ENCODE measurements around the gene CWC27.

DNA sequence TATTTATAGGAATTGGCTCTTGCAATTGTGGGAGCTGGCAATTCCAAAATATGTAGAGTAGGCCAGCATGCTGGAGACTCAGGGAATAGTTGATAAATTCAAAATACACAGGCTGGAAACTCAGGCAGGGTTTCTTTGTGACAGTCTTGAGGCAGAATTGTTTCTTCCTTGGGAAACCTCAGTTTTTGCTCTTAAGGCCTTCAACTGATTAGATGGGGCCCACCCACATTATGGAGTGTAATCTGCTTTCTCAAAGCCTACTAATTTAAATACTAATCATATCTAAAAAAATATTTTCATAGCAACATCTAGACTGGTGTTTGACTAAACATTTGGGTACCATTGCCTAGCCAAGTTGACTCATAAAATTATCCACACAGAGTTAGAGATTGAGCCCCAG lies 27.6 kb downstream of the CWC27 start:
- TF ChIP-seq POLR2A (IDR thresholded peaks at IDR 0.05; ENCODE audit: low read depth, low read length), result no peak
- TF ChIP-seq POLR2AphosphoS5 (IDR thresholded peaks at IDR 0.05; ENCODE audit: low read depth, low read length), result no peak
